GM19452 (cell line): ENCODE results near the gene FA2H.

Experiments used
- ATAC-seq: cut with Tn5 transposase; IDR thresholded peaks from one replicate; pipeline ENCODE4 v1.9.1; 2021; ENCODE audit not compliant: unreplicated experiment

Gene FA2H

DNA sequence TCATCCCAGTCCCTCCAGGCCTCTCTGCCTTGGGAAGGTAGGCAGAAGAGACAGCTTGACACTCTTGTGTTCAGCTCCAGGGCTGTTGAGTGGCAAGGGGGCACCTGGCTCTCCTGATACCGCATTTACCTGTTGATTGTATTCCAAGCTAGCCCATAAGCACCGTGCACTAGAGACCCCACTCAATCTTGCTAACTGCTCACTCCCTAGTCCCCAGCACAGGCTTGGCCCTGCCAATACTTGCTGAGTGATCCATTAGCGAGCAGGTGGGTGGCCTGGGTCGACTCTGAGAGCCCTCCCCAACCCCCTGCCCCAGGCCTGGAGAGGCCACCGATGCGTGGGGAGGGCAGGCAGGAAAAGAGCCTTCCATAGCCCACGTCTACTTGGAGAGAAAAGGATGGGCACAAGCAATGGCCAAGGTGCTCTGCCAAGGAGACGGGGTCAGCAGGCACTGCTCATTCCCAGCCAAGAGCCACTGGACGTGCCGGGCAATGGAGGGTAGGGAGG, 29.5 kb downstream of the FA2H start:
- no peak for ATAC-seq

GRCh38 chr16:74744566-74744965, 30.1 kb downstream of the FA2H start:
- ATAC-seq: no peak

DNA sequence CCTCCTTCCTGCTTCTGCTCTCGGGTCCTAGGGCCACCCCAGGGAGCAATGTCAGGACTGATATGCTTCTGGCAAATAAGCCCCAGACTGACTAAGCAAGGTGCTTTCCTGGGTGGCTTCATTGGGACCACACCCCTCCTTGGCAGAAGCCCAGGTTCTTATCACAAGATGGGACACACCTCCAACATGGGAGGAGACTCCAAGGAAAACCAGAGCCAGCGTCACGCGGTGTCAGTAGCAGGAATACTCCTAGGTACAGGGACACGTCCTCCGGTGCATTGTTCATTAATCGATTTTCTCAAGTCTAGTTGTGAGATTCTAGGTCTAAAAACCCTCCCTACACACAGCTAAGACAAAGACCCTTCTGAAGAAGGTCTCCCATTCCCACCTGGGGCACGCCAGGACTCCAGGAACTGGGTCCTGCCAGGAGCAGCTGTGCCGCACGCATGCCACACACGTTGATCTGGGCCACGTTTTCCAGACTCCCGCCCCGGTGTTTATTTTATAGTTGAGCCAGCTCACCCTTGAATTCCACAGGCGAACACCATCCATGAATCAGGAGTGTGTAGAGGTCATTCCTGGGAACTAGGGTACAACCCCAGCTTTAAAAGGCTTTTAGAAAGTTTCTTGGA, 30.8 kb downstream of the FA2H start:
- ATAC-seq: no peak

GRCh38 chr16:74743045-74743667, 31.5 kb downstream of the FA2H start:
- no peak for ATAC-seq

GRCh38 chr16:74742051-74742481, 32.6 kb downstream of the FA2H start:
- no peak for ATAC-seq

GRCh38 chr16:74740795-74741304, 33.8 kb downstream of the FA2H start:
- ATAC-seq: no peak

DNA sequence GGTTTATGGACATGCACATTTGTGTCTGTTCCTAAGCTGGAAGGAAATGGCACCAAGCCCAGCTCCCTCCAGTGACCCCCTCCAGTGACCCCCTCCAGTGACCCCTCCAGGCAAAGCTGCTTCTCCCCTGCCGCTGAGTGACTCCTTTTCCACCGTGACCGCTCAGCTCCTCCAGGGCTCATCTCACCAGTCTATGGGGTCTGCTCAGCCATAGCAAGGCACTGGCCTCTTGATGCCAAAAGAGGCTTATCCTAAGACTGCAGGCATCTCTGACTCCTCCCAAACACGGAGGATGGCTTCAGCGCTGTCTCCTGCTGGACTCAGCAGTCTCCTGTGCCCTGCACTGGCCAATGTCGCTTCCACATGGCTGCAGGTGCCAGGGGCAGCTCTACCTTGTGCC, 35.3 kb downstream of the FA2H start:
- ATAC-seq: no peak

DNA sequence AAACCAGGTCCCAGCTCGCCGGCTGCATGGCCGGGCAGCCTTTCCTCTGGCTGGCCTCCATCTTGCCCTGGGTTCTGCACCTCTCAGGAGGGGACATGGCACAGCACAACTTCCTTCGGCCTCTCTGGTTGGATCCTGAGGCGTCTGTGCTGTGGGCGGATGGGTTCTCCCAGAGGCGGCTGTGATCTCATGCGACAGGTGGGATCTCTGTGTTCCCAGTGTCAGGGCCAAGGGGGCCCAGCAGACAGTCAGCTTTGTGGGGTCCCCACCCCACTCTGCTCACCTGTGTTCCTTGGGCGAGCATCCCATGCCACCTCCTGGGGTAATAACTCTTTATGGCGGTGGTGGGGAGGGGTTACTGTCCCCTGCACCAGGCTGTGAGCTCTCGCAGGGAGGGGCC, 35.8 kb downstream of the FA2H start:
- ATAC-seq: no peak

DNA sequence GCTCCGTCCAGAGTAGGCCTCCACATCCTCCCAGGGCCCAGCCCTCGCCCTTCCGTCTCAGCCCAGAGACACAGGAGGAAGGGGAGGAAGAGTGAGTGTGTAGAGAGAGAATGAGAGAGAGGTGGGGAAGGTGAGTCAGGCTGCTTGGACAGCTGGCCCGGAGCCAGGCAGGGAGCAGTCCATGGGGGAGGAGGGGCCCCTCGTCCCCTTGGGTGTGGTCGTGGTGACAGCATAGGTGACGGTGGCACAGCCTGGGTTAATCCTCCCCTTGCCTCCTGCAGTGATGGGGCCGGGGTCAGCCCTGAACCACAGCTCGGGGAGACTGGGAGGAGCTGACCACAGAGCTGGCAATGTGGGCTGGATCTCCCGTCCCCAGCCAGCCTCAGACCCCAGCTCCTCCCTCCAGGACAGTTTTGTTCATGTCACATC, 36.5 kb downstream of the FA2H start:
- no peak for ATAC-seq

GRCh38 chr16:74737521-74737920, 37.1 kb downstream of the FA2H start:
- ATAC-seq: no peak

DNA sequence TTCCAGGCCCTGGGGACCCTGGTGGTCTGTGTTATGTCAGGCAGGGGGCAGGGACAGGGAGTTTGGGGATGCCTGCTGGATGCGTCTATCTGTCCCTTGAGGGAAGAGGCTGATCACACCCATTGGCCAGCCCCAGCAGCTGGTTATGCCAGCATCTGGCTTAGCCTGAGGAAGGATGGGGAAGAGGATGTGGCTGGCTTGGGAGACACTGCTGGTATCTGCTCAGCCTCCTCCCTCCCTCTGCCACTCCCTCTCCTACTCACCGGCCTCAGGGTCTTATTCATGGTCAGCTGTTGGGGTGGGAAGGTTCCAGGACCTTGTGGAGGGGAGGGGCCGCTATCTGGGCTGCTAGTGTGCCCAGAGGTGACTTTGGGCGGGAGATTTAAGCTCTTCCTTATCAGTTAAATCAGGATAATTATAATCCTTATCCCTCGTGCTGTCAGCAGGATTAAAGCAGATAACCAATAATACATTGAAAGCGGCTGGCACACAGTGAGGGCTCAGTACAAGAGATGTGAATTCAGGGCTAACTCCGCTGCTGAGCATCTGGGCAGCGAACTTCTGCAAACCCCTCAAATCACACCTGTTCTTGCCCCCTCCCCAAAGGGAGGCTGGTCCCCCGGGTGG, 38.0 kb downstream of the FA2H start:
- ATAC-seq: no peak

- no peak for ATAC-seq
Measured at GRCh38 chr16:74735554-74735953, 39.1 kb downstream of the FA2H start.

DNA sequence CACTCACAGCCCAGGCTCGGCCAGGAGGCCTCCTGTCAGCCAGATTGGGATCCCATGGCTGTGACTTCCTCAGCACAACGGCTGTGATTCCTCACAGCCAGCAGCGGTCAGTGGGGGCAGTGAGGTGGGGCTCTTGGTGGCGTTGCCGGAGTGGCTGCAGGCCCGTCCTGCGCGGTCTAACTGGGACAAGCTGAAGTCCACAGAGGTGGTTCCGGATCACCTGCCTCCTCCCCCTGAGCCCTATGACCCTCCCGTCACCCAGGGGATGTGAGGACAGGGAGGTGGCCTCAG, 39.5 kb downstream of the FA2H start:
- no peak for ATAC-seq

DNA sequence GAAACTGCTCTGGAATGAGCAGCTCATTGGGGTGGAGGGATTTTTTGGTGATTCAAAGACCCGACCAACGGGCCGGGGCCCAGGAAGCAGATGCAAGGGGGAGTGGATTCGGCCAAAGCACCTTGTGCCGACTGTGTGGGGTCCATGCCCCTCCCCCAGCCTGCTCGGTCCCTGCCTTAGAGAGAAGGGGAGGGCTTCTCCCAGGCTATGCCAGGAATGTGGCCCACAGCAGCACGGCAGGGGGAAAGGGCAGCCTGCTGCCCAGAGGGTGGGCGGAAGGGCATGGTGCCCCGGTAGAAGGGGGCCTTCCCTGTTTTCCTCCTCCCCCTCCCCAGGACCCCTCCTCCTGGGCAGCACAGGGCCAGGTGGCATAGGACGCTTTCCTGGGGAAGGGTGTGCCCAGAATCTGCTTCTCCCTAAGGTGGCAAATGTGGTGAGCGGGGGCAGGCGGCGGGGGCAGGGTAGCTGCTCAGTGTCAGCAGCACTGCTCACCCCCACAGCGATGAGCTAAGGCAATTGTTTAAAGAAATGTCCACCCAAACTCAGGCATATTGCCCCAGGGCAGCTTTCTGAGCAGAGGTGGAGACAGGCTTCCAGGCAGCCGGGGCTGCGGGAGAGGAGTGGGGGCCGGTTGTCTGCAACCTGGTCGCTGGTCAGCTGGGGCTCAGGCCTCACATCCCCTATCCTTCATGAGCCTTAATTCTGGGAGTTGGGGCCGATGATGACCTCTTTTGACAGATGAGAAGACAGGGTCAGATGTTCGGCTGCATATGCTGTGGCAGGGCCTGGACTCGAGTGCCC, 40.1 kb downstream of the FA2H start:
- ATAC-seq: no peak

GRCh38 chr16:74732707-74733350, 41.8 kb downstream of the FA2H start:
- no peak for ATAC-seq

GRCh38 chr16:74731853-74732477, 42.7 kb downstream of the FA2H start:
- no peak for ATAC-seq

- ATAC-seq: no peak
Measured at GRCh38 chr16:74729783-74730683, 44.6 kb downstream of the FA2H start.

- no peak for ATAC-seq
Measured at GRCh38 chr16:74727903-74728302, 46.7 kb downstream of the FA2H start.

DNA sequence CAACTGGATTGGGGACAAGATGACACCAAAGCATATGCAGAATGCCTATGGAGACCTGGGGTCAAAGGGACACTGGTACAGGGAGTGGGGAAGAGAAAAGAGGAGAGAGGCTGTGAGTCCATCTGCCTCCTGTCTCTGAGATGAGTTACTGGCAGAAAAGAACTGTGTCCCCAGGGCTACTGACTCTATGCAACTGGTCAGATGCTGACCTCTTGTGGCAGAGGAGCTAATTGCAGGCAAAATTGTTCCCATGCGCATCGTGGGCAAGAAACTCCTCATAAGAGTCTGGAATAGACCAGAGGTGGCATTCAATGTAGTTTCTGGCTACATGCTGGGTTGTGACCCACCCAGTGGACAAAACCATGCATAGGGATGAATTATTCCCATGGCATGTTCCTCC, 47.9 kb downstream of the FA2H start:
- ATAC-seq: no peak
